ENCODE measurements around the gene IFTAP. TPM values are rescaled to one million over a fixed set of nuclear protein-coding genes. Genes with fewer than 3 reads are reported as not detected.
"Not testable (repeated sequence)": the region's sequence is repeated elsewhere in the genome, so short reads cannot be mapped to it uniquely, and the experiment has no call there.

IFTAP gene
- total RNA-seq = 10 to 100 TPM; 23.3 to 46.5 (median 26.1) TPM

DNA sequence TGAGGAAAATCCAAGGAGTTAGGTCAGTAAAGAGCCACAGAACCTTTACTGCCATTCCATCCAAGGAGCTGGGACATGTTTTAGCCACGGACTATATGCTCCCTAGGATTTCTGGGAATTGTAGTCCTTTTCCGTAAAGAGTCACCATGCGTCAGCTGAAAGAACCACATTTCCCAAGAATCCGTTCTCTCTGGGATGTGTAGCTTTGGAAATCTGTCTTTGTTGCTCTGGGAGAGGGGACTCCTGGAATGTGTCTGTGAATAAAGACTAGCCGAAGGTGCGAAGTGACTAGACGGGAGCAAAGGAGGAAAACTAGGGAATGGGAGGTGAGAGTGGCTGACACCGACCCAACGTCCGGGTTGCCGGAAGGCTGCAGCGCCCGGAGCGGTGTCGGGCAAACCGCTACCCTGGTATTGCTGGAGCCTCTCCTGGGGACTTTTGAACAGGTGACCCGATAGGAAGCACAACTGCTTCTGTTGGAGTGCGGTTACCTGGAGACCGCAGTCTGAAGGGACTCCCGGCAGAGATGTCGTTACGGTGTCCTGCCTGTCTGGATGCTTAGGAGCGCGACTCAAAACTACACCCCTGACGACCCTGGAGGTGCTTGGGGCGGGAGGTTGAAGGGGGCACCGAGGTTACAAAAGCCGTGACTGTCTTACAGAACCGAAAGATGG is at the start of gene IFTAP:
Gene IFTAP, plus strand, starts transcription at position 187 of the 674 bp plus-strand sequence. CDS start 15,602 bp downstream, outside the sequence.
- Histone ChIP-seq H3K4me3 (peak within 1 kb of the TSS; percentile 62 to 85 (median 72)), H3K36me3 (no peaks in the 10 kb centered on the region), H3K4me1 (peaks cover 9 to 11% (median 11%) of the 10 kb centered on the region in 4 donors), H3K9me3 (no peaks in the 10 kb centered on the region), H3K27me3 (peaks cover 0 to 11% (median 0%) of the 10 kb centered on the region in 4 donors), H3K27ac (replicated peaks in 1 of 4) (peak within 1 kb of the TSS; percentile 49 to 78 (median 68))
- peak; percentile 56 to 72 for TF ChIP-seq POLR2AphosphoS5 (IDR thresholded peaks at IDR 0.05)
- TF ChIP-seq, protein P1, sequence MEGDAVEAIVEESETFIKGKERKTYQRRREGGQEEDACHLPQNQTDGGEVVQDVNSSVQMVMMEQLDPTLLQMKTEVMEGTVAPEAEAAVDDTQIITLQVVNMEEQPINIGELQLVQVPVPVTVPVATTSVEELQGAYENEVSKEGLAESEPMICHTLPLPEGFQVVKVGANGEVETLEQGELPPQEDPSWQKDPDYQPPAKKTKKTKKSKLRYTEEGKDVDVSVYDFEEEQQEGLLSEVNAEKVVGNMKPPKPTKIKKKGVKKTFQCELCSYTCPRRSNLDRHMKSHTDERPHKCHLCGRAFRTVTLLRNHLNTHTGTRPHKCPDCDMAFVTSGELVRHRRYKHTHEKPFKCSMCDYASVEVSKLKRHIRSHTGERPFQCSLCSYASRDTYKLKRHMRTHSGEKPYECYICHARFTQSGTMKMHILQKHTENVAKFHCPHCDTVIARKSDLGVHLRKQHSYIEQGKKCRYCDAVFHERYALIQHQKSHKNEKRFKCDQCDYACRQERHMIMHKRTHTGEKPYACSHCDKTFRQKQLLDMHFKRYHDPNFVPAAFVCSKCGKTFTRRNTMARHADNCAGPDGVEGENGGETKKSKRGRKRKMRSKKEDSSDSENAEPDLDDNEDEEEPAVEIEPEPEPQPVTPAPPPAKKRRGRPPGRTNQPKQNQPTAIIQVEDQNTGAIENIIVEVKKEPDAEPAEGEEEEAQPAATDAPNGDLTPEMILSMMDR (IDR thresholded peaks at IDR 0.05) = no peak
- TF ChIP-seq EP300 (IDR thresholded peaks at IDR 0.05) = no peak
- no peak for TF ChIP-seq POLR2A (IDR thresholded peaks at IDR 0.05; ENCODE audit: low read depth)
- WGBS = 1% methylated on average over 19 of the region's 29 CpGs
- intact Hi-C loops (cut with DNase I) = no loop called here
- no peak for DNase-seq (ENCODE audit: extremely low spot score)

- Histone ChIP-seq H3K4me3 (no peak overlapping the region), H3K9me3 (no peaks in the 10 kb centered on the region), H3K36me3 (no peaks in the 10 kb centered on the region), H3K4me1 (no peaks in the 10 kb centered on the region), H3K27me3 (no peaks in the 10 kb centered on the region), H3K27ac (replicated peaks in 1 of 4) (no peak overlapping the region)
- no peak for DNase-seq (ENCODE audit: extremely low spot score)
- 40% methylated on average over 1 of the region's 1 CpG for WGBS
- TF ChIP-seq EP300 (IDR thresholded peaks at IDR 0.05) (no peak), POLR2A (IDR thresholded peaks at IDR 0.05; ENCODE audit: low read depth) (no peak), POLR2AphosphoS5 (IDR thresholded peaks at IDR 0.05) (no peak)
- TF ChIP-seq, protein P1 (IDR thresholded peaks at IDR 0.05) = no peak
- intact Hi-C loops (cut with DNase I) = no loop called here
These were observed 43.8 kb upstream of the IFTAP start for GRCh38 chr11:36550385-36551115.

GRCh38 chr11:36557390-36557789 is 36.9 kb upstream of the IFTAP start:
- intact Hi-C loops (cut with DNase I); H3K4me3 ChIP-seq; H3K27ac ChIP-seq (replicated peaks in 1 of 4); H3K36me3 ChIP-seq; H3K27me3 ChIP-seq; H3K4me1 ChIP-seq; H3K9me3 ChIP-seq; DNase-seq (ENCODE audit: extremely low spot score): not testable (repeated sequence)
- 96% methylated on average over 16 of the region's 17 CpGs for WGBS

- no peak for TF ChIP-seq POLR2A (IDR thresholded peaks at IDR 0.05; ENCODE audit: low read depth)
- TF ChIP-seq POLR2AphosphoS5 (IDR thresholded peaks at IDR 0.05) = no peak
- TF ChIP-seq EP300 (IDR thresholded peaks at IDR 0.05) = no peak
- TF ChIP-seq, protein P1 (IDR thresholded peaks at IDR 0.05) = no peak
- no peak for DNase-seq (ENCODE audit: extremely low spot score)
- Histone ChIP-seq H3K9me3 (peaks cover 0 to 8% (median 0%) of the 10 kb centered on the region in 4 donors), H3K4me1 (no peaks in the 10 kb centered on the region), H3K4me3 (no peak overlapping the region), H3K36me3 (no peaks in the 10 kb centered on the region), H3K27me3 (no peaks in the 10 kb centered on the region), H3K27ac (replicated peaks in 1 of 4) (no peak overlapping the region)
- intact Hi-C loops (cut with DNase I) = no loop called here
These were observed 36.3 kb upstream of the IFTAP start for GRCh38 chr11:36557991-36558390.

DNA sequence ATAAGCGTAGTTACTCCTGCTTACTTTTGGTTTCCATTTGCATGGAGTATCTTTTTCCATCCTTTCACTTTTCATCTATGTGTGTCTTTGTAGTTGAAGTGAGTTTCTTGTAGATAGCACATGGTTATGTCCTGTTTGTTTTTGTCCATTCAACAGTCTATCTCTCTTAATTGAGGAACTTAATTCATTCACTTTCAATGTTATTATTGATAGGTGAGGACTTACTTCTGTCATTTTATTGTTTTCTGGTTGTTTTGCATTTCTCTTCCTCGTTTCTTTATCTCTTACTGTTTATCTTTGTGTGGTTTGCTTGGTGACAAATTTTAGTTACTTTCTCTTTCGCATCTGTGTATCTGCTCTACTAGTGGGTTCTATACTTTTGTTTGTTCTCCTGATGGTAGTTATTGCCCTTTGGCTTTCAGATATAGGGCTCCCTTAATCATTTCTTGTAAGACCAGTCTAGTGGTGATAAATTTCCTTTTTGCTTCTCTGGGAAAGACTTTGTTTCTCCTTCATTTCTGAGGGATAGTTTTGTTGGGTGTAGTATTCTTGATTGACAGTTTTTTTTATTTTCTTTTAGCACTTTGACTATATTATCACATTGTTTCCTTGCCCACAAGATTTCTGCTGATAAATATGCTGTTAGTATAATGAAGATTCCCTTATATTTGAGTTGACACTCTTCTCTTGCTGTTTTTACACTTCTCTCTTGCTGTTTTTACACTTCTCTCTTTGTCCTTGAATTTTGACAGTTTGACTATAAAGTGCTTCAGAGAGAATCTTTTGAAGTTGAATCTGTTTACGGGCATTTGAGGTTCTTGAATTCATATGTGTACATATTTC is 35.5 kb upstream of the IFTAP start:
- no peaks in the 10 kb centered on the region for H3K4me1 ChIP-seq
- WGBS = 81% methylated on average over 4 of the region's 4 CpGs
- peaks cover 0 to 8% (median 0%) of the 10 kb centered on the region in 4 donors for H3K9me3 ChIP-seq
- TF ChIP-seq POLR2A (IDR thresholded peaks at IDR 0.05; ENCODE audit: low read depth) (no peak), EP300 (IDR thresholded peaks at IDR 0.05) (no peak), POLR2AphosphoS5 (IDR thresholded peaks at IDR 0.05) (no peak)
- TF ChIP-seq, protein P1 (IDR thresholded peaks at IDR 0.05) = no peak
- no peak overlapping the region for H3K4me3 ChIP-seq
- no peak for DNase-seq (ENCODE audit: extremely low spot score)
- H3K27me3 ChIP-seq = no peaks in the 10 kb centered on the region
- no peak overlapping the region for H3K27ac ChIP-seq (replicated peaks in 1 of 4)
- H3K36me3 ChIP-seq = no peaks in the 10 kb centered on the region
- intact Hi-C loops (cut with DNase I) = no loop called here
